Lower lobe of right lung (tissue), 2 donors: ENCODE measurements around the gene STAC3. TPM values are rescaled to one million over a fixed set of nuclear protein-coding genes. Genes with fewer than 3 reads are reported as not detected.

Source experiments
- ATAC-seq, 2 donors: fragments of 200-7000 bp; cut with Tn5 transposase; one replicate each; pipeline ENCODE4 v1.9.1; 2020 to 2022; ENCODE audit warnings: mild to moderate bottlenecking in 2 of 2, moderate library complexity in 2 of 2
- DNase-seq: peaks from one replicate; pipeline ENCODE4 v3.0.0-alpha.2; 2020
- H3K27ac ChIP-seq: fragments of 200-600 bp; one replicate; pipeline ENCODE4 v1.8.0; 2022
- H3K27me3 ChIP-seq: fragments of 200-600 bp; one replicate; pipeline ENCODE4 v1.8.0; 2022; ENCODE audit warnings: low read depth
- H3K36me3 ChIP-seq: fragments of 200-600 bp; one replicate; pipeline ENCODE4 v1.8.0; 2022; ENCODE audit warnings: mild to moderate bottlenecking
- H3K4me1 ChIP-seq: fragments of 200-600 bp; one replicate; pipeline ENCODE4 v1.8.0; 2022
- H3K4me3 ChIP-seq: fragments of 200-600 bp; one replicate; pipeline ENCODE4 v1.8.0; 2022; ENCODE audit warnings: mild to moderate bottlenecking
- H3K9me3 ChIP-seq: fragments of 200-600 bp; one replicate; pipeline ENCODE4 v1.8.0; 2022
- intact Hi-C: fragments of 100-400 bp; cut with DNase I; formaldehyde crosslinking; loops from one replicate; pipeline ENCODE4 v1.11.0; 2022
- total RNA-seq: library from RNA; stranded (reverse); fragmentation: NEBNext Ultra II Directional; extraction: Animal tissue kit (Norgen Biotek cat#: 25700); gene quantifications from one replicate; pipeline ENCODE4 v1.2.1, GENCODE V29; 2021
- TF ChIP-seq, protein P1 (sequence below): fragments of 200-600 bp; IDR thresholded peaks from one replicate; pipeline ENCODE4 v1.8.0; 2022; ENCODE audit warnings: antibody characterized with exemption, mild to moderate bottlenecking
- donor health status: DM: no; HTN: yes; CAD: no; lungs with severe emphysema.

Gene STAC3
- total RNA-seq, 1 donor from 2014 or later = 8.7 TPM

DNA sequence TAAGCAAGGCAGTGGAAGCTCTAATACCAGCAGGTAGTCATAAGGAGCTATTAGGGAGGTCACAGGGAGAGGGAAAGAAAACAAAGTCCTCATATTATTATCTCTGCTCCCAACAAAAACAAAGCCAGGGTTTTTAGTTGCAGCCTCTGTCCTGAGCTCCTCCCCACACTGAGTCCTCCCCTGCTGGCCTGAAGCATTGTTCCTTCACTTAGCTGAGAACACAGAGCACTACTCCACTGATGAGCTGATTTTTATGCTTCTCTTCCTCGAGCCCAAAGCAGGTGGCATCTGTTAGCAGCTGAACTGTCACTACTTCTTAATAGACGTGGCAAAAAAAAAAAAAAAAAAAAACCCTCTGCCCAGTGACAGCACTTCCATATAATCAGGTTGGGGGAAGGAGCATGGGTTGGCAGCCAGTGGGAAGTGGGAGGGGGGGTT, 10.5 kb upstream of the STAC3 start:
- intact Hi-C loops = no loop called here
- no peak for DNase-seq
- Histone ChIP-seq H3K4me3 (no peak overlapping the region), H3K36me3 (peaks cover 72% of the 10 kb centered on the region), H3K27ac (no peak overlapping the region), H3K4me1 (no peaks in the 10 kb centered on the region), H3K9me3 (no peaks in the 10 kb centered on the region), H3K27me3 (no peaks in the 10 kb centered on the region)
- no peak for ATAC-seq
- TF ChIP-seq, protein P1, sequence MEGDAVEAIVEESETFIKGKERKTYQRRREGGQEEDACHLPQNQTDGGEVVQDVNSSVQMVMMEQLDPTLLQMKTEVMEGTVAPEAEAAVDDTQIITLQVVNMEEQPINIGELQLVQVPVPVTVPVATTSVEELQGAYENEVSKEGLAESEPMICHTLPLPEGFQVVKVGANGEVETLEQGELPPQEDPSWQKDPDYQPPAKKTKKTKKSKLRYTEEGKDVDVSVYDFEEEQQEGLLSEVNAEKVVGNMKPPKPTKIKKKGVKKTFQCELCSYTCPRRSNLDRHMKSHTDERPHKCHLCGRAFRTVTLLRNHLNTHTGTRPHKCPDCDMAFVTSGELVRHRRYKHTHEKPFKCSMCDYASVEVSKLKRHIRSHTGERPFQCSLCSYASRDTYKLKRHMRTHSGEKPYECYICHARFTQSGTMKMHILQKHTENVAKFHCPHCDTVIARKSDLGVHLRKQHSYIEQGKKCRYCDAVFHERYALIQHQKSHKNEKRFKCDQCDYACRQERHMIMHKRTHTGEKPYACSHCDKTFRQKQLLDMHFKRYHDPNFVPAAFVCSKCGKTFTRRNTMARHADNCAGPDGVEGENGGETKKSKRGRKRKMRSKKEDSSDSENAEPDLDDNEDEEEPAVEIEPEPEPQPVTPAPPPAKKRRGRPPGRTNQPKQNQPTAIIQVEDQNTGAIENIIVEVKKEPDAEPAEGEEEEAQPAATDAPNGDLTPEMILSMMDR = no peak

DNA sequence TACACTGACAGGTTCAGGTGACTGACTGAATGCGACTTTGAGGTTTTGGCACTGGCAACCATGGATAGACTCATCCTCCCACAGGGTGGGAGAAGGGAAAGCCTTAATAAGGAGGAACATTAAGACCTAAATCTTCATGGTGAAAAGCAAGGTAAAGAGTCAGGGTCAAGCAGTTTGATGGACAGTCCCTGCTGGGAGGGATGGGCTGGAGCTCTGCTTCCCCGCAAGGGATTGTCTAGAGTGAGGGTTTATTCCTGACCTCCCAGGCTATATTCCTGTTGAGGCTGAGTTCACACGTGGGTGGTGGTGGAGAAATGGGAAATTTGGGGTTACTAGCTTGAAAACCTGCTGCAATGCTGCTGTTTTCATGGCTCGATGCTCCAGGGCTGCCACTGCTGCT, 9.4 kb upstream of the STAC3 start:
- Histone ChIP-seq H3K4me1 (no peaks in the 10 kb centered on the region), H3K27ac (no peak overlapping the region), H3K9me3 (no peaks in the 10 kb centered on the region), H3K4me3 (no peak overlapping the region), H3K36me3 (peaks cover 72% of the 10 kb centered on the region), H3K27me3 (no peaks in the 10 kb centered on the region)
- ATAC-seq (no peak), DNase-seq (no peak)
- intact Hi-C loops = no loop called here
- TF ChIP-seq, protein P1 = no peak

DNA sequence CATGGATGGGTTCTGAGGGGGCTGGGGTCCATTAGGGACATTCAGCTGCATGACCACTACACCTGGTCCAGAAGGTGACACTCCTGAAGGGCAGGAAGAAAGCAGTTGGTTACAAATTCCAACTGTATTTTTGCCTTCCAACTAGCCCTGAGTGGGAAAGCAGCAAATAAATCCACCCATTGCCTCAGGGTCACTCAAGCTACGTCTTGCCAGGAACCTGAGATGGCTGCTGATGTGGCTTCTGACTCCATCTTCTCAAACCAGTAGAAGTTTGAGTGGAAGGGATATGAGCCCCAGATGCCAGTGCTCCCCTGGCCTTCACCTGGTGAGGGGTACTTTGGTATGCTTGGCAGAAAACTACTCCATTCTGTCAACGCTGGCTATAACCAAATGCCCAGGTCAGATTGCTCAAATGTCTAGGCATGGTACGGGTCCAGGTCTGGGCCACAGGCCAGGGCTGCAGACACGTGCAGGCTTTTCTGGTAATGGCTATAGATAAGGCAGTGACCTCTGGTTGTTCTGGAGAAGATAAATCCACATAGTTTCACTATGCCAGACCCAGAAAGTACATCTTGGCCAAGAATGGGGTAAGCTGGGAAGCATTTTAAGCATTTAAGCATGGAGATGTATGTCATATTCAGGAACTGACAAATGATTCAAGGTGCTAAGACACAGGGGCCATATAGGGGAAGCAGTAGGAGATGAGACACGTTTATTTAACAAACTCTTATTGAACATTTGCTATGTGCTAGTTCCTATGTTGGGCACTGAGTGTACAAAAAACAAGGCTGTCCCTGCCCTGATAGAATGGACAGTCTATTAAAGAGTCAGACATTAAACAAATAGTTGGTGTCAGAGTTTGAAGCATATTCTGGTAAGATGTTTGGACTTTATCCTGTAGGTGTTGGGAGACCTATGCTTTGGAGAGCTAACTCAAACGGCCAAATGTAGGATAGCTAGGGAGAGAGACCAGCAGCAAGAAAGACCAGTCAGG, 8.3 kb upstream of the STAC3 start:
- H3K27me3 ChIP-seq = no peaks in the 10 kb centered on the region
- intact Hi-C loops = no loop called here
- TF ChIP-seq, protein P1 = no peak
- no peaks in the 10 kb centered on the region for H3K9me3 ChIP-seq
- no peak for ATAC-seq
- no peak for DNase-seq
- no peak overlapping the region for H3K4me3 ChIP-seq
- H3K27ac ChIP-seq = no peak overlapping the region
- no peaks in the 10 kb centered on the region for H3K4me1 ChIP-seq
- H3K36me3 ChIP-seq = peaks cover 73% of the 10 kb centered on the region

DNA sequence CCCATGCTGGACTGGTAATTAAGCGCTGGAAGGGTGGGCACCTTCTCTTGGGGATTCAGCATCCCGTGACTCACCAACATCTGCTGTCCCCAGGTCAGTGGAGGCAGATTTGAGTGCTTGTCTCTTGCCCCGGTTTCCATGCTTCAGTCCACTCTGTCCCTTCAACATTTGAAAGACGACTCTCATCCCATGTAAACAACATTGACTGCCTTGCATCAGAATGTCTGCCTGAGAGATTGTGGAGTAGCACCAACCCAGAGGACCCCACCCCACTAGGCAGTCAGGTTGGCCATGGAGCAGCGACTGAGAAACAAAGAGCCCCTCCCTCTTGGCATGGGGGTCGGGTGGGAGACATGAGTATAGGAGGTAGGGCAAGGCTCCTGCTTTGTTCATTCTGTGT, 4.9 kb upstream of the STAC3 start:
- Histone ChIP-seq H3K27ac (no peak overlapping the region), H3K27me3 (no peaks in the 10 kb centered on the region), H3K4me1 (no peaks in the 10 kb centered on the region), H3K36me3 (peaks cover 67% of the 10 kb centered on the region), H3K9me3 (no peaks in the 10 kb centered on the region), H3K4me3 (no peak overlapping the region)
- TF ChIP-seq, protein P1 = no peak
- intact Hi-C loops = no loop called here
- no peak for ATAC-seq
- no peak for DNase-seq

DNA sequence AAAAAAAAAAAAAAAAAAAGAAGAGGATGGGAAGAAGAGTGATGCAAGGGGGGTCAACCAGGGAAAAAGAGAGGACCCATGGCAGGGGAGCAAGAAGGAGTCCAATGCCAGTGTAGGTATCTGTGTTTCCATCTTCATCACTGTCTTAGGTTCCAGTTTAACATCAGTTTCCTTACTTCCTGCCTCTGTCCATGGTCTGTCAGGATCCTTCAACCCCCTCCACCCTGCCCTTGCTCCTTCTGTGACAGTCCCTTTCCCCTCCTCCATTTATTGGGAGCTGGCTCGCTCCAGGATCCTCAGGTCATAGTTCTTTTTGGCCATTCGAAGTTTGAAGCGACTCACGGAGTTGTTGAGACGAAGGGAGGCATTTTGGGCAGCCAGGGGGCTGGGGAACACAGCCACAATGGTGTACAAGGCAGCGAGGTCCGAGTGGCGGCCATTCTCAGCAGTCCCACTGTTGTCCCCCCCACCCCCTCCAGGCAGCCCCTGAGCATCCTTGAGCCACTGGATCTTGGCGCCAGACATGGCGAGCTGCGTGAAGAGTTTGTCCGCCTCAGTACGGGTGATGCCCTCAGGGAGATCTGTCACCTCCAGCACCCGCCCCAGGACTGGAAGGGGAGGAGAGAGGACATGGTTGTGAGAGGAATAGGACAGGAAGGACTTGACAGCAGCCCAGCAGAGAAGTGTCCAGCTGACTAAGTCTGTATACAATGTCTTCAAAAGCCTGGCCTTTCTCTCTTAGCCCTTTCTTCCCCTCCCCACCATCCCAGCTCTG, 3.7 kb upstream of the STAC3 start:
- DNase-seq = no peak
- no peaks in the 10 kb centered on the region for H3K27me3 ChIP-seq
- intact Hi-C loops = no loop called here
- no peak overlapping the region for H3K4me3 ChIP-seq
- H3K36me3 ChIP-seq = peaks cover 54% of the 10 kb centered on the region
- ATAC-seq = no peak
- no peaks in the 10 kb centered on the region for H3K9me3 ChIP-seq
- H3K4me1 ChIP-seq = no peaks in the 10 kb centered on the region
- no peak overlapping the region for H3K27ac ChIP-seq
- TF ChIP-seq, protein P1 = no peak
